HG02884 (cell line): ENCODE results near the gene SRPRA.
A peak's percentile ranks its signal among the peaks of the same experiment; 100 is the strongest.
"Not testable (repeated sequence)": the region's sequence is repeated elsewhere in the genome, so short reads cannot be mapped to it uniquely, and the experiment has no call there.

Experiments
- ATAC-seq: cut with Tn5 transposase; IDR thresholded peaks from one replicate; pipeline ENCODE4 v1.9.1; 2021; ENCODE audit warnings: mild to moderate bottlenecking, moderate library complexity; ENCODE audit not compliant: unreplicated experiment

The SRPRA gene

DNA sequence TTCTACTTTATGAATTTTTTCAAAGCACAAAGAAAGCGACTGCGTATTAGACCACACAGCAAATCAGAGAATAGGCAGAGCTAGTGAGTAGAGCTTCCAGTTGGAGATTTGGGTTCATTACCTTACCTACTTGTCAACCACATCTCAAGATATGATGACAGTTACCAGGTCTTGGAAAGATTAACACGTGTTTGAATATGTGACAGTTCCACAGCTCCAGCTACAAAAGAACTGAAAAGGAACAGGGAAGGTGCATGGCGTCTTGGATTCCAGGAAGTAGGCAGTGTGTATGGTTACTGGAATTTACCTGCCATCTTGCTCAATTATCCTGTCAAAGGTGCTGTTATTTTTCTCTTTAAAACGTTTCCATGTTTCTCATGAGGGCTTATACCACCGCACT is 19.5 kb upstream of the SRPRA start:
- ATAC-seq = no peak

- peak; percentile 56 for ATAC-seq
These were observed 16.1 kb upstream of the SRPRA start for GRCh38 chr11:126284829-126285228.

- ATAC-seq = peak; percentile 59
These were observed 14.3 kb upstream of the SRPRA start, which contains the start of gene TIRAP for GRCh38 chr11:126282736-126283591. TSS of gene TIRAP (plus strand) at chr11:126283093. CDS start at chr11:126290895, 7,802 bp downstream.

DNA sequence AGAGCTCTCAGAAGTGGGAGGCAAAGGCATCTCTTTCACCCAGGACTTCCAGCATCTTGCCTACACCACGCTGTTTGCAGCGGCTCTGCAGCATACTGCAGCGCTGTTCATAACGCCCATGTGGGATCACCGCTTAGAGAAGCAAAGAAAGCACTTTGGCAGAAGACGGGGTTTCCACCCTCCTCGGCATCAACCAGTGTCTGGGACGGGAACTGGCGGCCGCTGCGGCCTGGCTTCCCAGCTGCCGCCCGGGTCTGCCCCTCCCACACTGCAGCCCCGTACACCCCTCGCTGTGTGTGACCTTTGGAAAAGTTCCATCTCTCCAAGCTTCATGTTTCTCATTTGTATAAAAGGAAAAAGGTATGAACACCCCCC is 13.7 kb upstream of the SRPRA start:
- ATAC-seq = no peak

GRCh38 chr11:126281666-126282175 is 13.0 kb upstream of the SRPRA start:
- ATAC-seq = no peak

- ATAC-seq = no peak
These were observed 12.6 kb upstream of the SRPRA start for GRCh38 chr11:126281245-126281644.

GRCh38 chr11:126280595-126280994 is 11.9 kb upstream of the SRPRA start:
- no peak for ATAC-seq

GRCh38 chr11:126279191-126279590 is 10.5 kb upstream of the SRPRA start:
- no peak for ATAC-seq

- ATAC-seq = no peak
These were observed 9.1 kb upstream of the SRPRA start for GRCh38 chr11:126277780-126278179.

GRCh38 chr11:126277322-126277721 is 8.6 kb upstream of the SRPRA start:
- no peak for ATAC-seq

GRCh38 chr11:126268361-126268707 is 361 bp downstream of the SRPRA start:
- ATAC-seq = peak; percentile 1

DNA sequence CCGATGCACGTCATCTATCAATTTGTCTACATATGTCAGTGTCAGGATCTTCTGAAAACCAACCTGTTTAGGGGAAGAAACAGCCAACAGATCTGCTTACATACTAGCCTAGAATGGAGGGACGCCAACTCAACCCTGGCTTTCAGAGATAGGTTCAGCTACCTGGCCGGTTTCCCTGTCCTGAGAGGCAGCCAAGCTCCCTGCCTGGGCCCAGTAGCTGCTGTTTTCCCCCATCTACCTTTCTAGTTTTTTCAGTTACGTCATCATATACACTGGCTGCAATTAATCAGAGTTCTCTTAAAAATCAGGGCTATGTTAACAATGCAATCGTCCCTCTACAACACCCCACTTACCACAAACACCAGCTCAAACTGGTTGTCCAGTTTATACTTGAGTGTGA is 1.0 kb downstream of the SRPRA start:
- no peak for ATAC-seq

DNA sequence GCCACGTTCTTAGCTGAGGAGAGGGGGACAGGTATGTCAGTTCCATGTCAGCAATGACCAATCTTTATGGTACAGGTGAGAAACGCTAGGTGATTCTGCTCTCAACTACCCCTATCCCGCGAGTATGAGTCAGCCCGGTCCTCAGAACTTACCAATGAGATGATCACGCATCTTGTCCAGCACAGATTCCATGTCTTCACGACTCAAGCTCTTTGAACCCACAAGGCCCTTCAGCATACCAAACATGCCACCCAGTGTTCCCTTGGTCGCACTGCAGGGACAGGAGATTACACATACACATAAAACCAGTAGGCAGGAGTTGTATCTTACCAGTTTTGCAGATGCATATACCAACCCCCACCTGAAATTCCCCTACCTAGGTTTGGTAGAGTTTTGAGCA is 2.9 kb downstream of the SRPRA start:
- no peak for ATAC-seq

DNA sequence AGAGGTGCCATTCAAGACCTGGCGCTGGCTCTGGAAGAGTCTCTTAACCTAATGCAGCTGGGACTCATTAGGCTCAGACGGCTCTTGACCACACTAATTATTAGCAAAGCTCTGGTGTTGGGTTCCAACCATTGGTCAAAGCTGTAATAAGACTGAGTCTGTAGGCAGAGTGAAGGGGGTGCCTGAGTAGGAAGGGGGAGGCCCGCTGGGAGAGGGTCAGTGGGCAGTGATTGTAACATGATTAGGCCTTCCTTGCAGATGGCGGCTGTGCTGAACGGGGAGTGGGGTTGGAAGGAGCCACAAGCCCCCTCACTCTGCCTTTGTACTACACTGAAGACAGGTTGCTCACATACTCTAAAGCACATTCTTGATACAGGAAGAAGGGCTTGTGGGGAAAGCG is 5.2 kb downstream of the SRPRA start:
- ATAC-seq = no peak

- no peak for ATAC-seq
These were observed 6.5 kb downstream of the SRPRA start for GRCh38 chr11:126262216-126262615.

DNA sequence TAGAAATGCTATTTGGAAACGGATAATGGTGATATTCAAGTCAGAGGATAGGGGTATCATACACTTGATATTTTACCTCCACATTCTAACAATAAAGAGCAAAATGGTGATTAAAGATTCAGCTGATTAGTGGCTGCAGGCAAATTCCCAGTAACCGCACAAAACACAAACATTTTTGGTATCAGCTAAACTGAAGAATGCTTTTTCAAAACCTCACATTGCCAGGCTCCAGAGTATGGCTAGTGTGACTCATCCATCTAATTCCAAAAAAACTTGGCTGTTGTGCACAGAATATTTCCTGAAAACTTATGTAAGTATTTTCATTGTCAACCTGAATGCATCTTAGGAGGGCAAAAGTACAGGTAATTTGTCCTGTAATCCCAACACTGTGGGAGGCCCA is 10.9 kb downstream of the SRPRA start:
- ATAC-seq = no peak

DNA sequence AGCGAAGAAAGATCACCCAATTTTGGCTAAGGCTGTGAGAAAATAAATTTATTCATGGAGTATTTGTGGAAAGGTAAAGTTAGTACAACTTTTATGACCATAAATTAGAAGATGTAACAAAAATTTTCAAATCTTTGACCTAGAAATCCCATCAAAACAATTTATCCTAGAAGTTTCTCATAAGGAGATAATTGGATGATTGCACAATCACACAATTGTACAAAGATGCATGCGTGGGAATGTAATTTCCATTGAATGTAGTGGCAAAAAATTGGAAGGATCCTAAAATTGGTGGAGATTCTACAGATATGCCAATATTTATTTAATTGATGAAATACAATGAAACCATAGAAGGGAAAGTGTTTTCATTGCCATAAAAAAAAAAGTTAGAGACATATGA is 11.6 kb downstream of the SRPRA start:
- ATAC-seq = no peak

DNA sequence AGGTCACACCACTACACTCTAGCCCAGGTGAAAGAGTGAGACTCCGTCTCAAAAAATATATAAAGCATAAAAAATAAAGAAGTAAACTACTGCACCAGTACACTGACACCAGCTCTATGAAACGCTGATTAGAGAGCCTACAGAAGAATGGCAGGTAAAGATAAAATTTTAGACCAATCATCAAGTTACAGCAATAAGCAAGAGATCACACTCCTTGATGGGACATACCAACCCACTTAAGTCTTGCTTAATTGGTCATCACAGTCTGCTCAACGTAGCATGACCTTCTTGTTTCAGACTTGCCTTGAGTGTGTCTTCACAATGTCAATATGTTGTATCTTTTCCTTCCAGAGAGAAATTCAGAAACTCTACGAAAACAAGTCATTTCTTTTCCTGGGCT is 12.5 kb downstream of the SRPRA start:
- ATAC-seq = no peak

- not testable (repeated sequence) for ATAC-seq
These were observed 13.2 kb downstream of the SRPRA start for GRCh38 chr11:126255507-126255906.

DNA sequence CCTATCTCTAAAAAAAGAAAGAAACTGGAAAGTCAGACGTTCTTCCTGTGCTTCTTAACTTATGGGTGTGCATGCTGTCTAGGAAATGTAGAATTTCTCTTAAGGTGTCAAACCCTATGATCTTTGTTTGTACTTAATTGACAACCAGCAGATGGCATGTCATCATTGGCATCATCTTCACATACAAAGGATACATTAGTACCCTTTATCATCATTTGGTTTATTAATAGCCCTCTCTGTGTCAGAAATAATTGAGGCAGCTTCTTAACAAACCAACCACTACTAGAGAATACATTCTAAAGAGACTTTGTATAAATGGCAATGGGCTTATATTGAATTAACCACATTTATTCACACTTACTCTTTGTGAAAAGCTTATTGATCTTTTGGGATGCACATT is 13.9 kb downstream of the SRPRA start:
- ATAC-seq = no peak

DNA sequence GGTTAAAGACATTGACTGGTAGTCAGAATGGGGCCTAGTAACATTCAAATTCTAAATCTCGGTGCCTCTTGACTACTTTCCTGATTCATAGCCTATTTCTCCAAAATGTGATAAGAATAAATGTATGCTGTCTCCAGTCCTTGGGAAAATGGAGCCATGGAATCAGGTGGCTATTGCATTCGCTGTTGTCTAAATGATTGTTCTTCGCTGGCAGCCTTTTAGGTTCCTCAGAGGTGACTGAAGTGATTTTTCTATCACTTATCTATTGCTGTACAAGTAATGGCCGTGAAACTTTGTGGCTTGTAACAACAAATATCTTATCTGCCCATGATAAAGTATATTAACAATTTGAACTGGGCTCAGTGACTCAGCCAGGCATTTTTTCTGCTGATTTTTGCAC is 15.4 kb downstream of the SRPRA start:
- ATAC-seq = no peak

DNA sequence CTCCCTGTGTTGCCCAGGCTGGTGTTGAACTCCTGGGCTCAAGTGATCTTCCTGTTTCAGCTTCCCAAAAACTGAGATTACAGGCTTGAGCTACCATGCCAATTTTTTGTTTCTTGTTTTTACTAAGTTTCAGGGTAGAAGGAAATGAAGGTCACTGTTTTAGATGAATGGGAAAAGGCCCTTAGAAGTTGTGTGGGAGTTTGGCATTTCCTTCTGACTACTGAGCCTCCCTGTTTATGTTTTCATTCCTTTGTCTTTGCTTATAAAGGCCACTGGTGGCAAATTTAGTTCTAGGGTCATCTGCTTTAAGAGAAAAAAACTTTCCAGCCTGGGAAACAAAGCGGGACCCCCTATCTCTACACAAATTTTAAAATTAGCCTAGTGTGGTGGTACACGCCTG is 22.1 kb downstream of the SRPRA start:
- ATAC-seq = no peak

DNA sequence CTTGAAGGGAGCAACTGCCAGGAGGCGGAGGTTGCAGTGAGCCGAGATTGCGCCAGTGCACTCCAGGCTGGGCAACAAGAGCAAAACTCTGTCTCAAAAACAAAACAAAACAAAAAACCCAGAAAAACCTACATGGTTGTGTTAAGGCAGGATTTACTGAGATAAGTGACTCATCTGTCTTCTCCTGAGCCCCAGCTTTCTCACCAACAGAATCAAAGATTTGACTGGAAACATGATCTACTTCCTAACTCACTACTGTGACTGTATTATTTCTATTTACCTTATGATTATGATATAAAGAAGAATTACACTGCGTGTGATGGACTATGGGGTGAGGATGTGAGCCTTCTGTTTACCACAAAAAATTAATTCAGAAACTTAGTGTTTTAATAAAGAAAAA is 35.3 kb downstream of the SRPRA start:
- no peak for ATAC-seq
